ENCODE data around the gene DDX60.

GRCh38 chr4:168259096-168259495 is 59.5 kb downstream of the DDX60 start:
- TF ChIP-seq CTCF (conservative IDR thresholded peaks at IDR 0.05): no peak
- no peak for TF ChIP-seq EZH2 (IDR thresholded peaks at IDR 0.05; ENCODE audit: low read depth)

All from PC-9 (cell line).